Activated T-helper 9 cell treated with anti-CD3 and anti-CD28 coated beads, Interleukin-2, amount 50 U/mL, for 16 hours (primary cell): Measurements from ENCODE around the gene SPSB2.
"Not testable (repeated sequence)": the region's sequence is repeated elsewhere in the genome, so short reads cannot be mapped to it uniquely, and the experiment has no call there.

Experiments used
- DNase-seq: peaks from one replicate; pipeline ENCODE4 v3.0.0-alpha.2; 2020; ENCODE audit warnings: low read depth

The SPSB2 gene

GRCh38 chr12:6902448-6902847 is 29.3 kb upstream of the SPSB2 start:
- no peak for DNase-seq

DNA sequence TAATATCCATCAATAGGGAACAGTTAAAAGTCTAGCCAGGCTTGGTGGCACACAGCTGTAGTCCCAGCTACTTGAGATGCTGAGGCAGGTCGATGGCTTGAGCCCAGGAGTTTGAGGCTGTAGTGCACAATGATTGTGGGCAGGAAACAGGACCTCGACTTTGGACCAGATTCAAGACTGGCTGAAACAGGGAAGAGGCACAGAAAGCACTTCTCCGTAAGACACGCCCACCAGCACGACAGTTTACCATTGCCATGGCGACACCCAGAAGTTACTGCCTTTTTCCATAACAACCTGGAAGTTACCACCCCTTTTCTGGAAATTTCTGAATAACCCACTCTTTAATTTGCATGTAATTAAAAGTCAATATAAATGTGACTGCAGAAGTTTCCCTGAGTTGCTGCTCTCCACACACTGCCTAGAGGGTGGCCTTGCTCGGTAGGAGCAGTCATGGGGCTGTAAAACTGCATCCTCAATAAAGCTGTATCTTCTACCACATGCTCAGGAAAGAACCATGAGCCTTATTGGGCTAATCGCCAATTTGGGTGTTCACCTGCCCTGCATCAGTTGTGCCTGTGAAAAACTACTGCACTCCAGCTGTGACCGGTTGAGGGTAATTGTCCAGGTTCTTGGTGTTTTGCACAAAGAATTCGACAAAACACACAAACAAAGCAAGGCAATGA is 26.9 kb upstream of the SPSB2 start:
- no peak for DNase-seq

DNA sequence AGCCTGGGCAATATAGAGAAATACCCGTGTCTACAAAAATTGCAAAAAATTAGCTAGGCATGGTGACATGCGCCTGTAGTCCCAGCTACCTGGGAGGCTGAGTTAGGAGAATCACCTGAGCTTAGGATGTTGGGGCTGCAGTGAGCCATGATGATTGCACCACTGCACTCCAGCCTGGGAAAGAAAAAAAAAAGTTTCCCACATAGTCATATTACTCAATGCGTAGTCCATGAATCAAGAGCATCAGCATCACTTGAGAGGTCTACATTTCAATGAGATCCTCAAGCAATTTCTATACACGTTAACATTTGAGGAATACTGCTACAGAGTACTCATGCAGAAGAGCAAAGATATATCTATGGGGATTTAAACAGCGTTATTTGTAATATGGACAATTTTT is 26.3 kb upstream of the SPSB2 start:
- no peak for DNase-seq

GRCh38 chr12:6896846-6897435 is 23.8 kb upstream of the SPSB2 start:
- no peak for DNase-seq

GRCh38 chr12:6894321-6894720 is 21.2 kb upstream of the SPSB2 start:
- no peak for DNase-seq

GRCh38 chr12:6892683-6893082 is 19.6 kb upstream of the SPSB2 start:
- not testable (repeated sequence) for DNase-seq

DNA sequence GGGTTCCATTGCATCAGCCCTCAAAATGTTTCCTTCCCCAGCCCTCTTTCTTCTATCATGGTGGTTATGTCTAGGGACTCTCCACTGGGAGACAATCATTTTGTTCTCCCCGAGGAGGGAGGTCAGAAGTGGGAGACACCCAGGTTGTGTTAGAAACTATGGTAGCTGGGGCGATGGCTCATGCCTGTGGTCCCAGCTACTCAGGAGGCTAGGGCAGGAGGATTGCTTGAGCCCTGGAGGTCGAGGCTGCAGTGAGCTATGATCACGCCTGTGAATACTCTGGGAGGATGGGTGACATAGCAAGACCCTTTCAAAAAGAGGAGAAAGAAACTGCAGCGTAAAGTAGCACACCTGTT is 18.5 kb upstream of the SPSB2 start:
- no peak for DNase-seq

GRCh38 chr12:6890789-6891645 is 17.9 kb upstream of the SPSB2 start:
- DNase-seq, result peak; percentile 99

DNA sequence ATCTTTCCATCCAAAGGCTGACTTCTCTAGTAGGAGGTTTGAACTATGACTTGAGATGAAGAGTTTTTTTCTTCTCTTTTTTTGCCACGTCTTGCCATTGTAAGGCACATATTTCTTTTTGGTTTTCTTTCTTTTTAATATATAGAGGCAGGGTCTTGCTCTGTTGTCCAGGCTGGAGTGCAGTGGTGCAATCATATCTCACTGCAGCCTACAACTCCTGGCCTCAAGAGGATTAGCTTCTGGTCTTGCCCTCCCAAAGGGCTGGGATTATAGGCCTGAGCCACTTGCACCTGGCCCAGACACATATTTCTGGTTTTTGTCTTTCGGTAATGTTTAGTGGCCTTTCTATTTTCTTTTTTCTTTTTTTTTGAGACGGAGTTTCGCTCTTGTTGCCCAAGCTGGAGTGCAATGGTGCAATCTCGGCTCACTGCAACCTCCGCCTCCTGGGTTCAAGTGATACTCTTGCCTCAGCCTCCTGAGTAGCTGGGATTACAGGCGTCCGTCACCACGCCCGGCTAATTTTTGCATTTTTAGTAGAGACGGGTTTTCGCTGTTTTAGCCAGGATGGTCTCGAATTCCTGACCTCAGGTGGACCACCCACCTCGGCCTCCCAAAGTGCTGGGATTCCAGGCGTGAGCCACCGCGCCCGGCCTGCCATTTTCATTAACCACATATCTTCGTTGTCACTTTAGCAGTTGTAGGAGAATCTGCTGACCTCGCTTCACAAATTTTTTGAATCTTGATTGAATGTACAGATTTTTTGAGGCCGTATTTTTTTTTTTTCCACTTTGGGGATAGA is 16.9 kb upstream of the SPSB2 start:
- not testable (repeated sequence) for DNase-seq

- not testable (repeated sequence) for DNase-seq
Measured at GRCh38 chr12:6888794-6889193, 15.7 kb upstream of the SPSB2 start.

- no peak for DNase-seq
Measured at GRCh38 chr12:6888360-6888759, 15.3 kb upstream of the SPSB2 start.

DNA sequence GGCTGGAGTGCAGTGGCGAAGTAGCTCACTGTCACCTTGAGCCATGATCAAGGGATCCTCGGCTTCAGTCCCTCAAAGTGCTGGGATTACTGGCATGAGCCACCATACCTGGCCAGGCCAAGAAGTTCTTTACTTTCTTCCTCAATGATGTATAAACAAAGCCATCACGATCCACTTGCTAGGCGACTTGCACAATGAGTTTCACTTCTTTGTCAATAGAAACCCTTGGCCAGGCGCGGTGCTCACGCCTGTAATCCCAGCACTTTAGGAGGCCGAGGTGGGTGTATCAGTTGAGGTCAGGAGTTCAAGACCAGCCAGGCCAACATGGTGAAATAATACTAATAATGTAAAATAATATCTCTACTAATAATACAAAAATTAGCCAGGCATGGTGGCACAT is 14.4 kb upstream of the SPSB2 start:
- DNase-seq, result no peak

GRCh38 chr12:6886206-6886999 is 13.3 kb upstream of the SPSB2 start:
- DNase-seq, result not testable (repeated sequence)

GRCh38 chr12:6884539-6884938 is 11.4 kb upstream of the SPSB2 start:
- DNase-seq, result no peak

DNA sequence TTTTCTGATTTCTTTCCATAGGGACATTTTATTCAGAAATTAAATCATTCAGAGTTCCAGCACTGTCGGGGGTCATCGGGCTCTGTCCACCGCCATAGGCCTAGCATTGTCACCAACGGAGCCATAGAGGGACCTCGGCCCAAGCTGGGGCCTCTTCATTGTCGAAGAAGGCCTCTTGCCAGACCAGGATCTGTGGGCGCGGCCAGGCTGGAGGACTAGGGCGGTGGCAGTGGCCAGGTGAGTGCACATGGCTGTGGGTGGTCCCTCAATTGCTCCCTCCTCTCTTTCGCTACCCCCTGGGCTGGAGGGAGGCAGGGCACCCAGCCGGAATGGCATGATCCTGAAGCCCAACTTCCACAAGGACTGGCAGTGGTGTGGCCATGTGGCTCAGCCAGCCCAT is 10.6 kb upstream of the SPSB2 start:
- no peak for DNase-seq

DNA sequence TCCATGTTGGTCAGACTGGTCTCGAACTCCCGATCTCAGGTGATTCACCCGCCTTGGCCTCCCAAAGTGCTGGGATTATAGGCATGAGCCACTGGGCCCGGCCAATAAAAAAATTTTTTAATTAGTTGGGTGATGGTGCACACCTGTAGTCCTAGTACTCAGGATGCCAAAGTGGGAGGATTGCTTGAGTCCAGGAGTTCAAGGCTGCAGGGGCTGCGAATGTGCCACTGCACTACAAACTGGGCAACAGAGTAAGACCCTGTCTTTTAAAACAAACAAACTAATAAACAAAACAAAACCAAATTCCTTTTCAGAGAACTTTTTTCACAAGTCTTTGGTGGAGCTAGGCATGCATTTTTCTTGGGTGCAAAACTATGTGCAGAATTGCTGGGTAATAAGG is 10.1 kb upstream of the SPSB2 start:
- DNase-seq, result no peak

DNA sequence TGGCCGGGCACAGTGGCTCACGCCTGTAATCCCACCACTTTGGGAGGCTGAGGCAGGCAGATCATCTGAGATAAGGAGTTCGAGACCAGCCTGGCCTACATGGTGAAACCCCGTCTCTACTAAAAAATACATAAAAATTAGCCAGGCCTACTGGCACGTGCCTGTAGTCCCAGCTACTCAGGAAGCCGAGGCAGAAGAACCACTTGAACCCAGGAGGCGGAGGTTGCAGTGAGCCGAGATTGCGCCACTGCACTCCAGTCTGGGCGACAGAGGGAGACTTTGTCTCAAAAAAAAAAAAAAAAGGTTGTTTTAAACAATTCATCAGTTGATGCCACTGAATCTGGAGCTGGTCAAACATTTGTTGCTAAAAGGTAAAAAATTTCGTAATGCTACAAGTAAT is 6.7 kb upstream of the SPSB2 start:
- not testable (repeated sequence) for DNase-seq

DNA sequence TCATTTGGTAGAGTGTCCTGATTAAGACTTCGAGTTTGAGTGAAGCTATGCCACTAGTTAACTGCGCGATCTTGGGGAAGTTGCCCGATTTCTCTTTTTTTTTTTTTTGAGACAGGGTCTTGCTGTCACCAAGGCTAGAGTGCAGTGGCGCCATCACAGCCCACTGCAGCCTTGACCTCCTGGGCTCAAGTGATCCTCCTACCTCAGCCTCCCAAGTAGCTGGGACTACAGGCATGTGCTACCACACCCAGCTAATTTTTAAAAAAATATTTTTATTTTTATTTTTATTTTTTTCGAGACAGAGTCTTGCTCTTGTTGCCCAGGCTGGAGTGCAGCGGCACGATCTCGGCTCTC is 889 bp upstream of the SPSB2 start:
- not testable (repeated sequence) for DNase-seq

DNA sequence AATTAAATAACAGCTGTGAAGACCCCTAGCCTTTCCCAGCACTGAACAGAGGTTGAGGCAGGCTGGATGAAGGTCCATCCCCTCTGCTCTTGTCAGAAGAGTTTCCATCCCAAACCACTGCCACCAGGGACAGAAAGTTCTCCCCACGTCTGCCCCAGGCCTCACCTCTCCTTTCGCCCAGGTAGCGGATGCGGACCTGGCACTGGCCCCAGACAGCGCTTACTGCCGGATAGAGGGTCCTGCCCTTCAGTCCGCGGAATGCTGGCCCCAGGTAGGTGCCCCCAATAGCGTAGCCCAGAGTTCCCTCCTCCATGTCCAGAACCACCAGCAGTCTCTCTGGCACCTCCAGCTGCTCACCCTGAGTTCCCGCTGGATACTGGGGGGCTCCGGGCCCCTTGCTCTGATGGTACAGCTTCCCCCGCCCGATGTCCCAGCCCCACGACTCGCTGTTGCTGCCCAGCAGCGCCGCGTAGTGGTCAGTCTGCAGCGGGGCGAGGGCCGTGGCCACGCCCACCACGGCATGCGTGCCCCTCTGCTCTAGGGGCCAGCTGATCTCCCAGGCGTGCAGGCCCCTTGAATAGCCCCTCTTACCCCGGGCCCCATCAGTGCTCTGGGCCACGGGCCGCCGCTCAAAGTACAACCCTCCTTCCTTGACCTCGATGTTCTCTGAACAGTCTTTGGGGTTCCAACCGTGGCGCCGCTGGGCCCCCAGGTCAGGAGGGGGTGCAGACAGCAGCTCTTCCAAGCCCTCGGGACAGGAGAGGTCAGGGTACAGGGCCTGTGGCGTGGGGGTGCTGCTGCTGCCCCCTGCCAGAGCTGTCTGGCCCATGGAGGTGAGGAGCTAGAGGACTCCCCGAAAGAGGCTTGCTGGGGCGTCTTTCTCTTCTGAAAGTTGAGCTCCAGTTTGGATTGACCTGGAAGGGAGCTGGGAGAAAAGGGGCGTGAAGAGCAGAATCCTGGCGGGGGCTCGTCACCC is 742 bp downstream of the SPSB2 start:
- DNase-seq, result peak; percentile 75
